ENCODE measurements around the gene HTR4. TPM values are rescaled to one million over a fixed set of nuclear protein-coding genes. Genes with fewer than 3 reads are reported as not detected.

Gene HTR4, protein sequence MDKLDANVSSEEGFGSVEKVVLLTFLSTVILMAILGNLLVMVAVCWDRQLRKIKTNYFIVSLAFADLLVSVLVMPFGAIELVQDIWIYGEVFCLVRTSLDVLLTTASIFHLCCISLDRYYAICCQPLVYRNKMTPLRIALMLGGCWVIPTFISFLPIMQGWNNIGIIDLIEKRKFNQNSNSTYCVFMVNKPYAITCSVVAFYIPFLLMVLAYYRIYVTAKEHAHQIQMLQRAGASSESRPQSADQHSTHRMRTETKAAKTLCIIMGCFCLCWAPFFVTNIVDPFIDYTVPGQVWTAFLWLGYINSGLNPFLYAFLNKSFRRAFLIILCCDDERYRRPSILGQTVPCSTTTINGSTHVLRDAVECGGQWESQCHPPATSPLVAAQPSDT
- total RNA-seq (2012; rRNA removed) (not detected in 2 replicates), polyA plus RNA-seq (2012; rRNA removed) (not detected in 2 replicates), Bru-seq, nascent RNA (percentile 2 among the genes with signal in this experiment), BruChase-seq, experiment 1, labeled RNA remaining after a 6-hour chase (percentile 1 among the genes with signal in this experiment), BruChase-seq, experiment 2, labeled RNA remaining after a 2-hour chase (percentile 2 among the genes with signal in this experiment)
- polyA plus RNA-seq (2012; cell fraction: cytosol; rRNA removed), result not detected in 2 replicates
- polyA plus RNA-seq (2012; cell fraction: nucleus; rRNA removed; ENCODE audit: low replicate concordance), result not detected in 2 replicates
- long read RNA-seq, result 0 reads

GRCh38 chr5:148653836-148654781, at the start of gene HTR4:
Gene HTR4 (minus strand): TSS chr5:148654527. CDS start chr5:148637014, 17,513 bp downstream.
- H2BK20ac ChIP-seq (ENCODE audit: low read depth, low read length), result no peak within 1 kb of the TSS
- H2BK5ac ChIP-seq (ENCODE audit: low read depth, low read length, poor library complexity, severe bottlenecking), result no peak within 1 kb of the TSS
- ChIA-PET CTCF (no interaction called here), POLR2A (ENCODE audit: unreplicated experiment) (no interaction called here)
- no peak within 1 kb of the TSS for H2BK120ac ChIP-seq (ENCODE audit: low read depth, low read length)
- no peak within 1 kb of the TSS for H3K18ac ChIP-seq (ENCODE audit: low read depth, low read length)
- in situ Hi-C loops (cut with MboI; ENCODE audit: low sequenced_read_pairs), result no loop called here
- ATAC-seq (ENCODE audit: low read depth) (no peak), DNase-seq (no peak)
- no peak within 1 kb of the TSS for H2AK5ac ChIP-seq (ENCODE audit: low read depth, low read length)
- BruUV-seq (replicated peaks), result no TSS peak
- 3% methylated on average over 42 of the region's 72 CpGs; no CpG with 5 or more reads in 1 of the 2 experiments for WGBS, 2 experiments (ENCODE audit: extremely low coverage in 2 of 2, insufficient read length in 1 of 2)
- no peak within 1 kb of the TSS for H3K9ac ChIP-seq (ENCODE audit: low read depth, low read length)
- dilution Hi-C loops (cut with HindIII; ENCODE audit: low sequenced_read_pairs, unreplicated experiment), result no loop called here
- no peaks in the 10 kb centered on the region for H3K9me1 ChIP-seq (ENCODE audit: insufficient read depth, low read length)
- H2AK9ac ChIP-seq (replicated peaks; ENCODE audit: low read depth, low read length, poor library complexity), result no peak within 1 kb of the TSS
- intact Hi-C loops (cut with micrococcal nuclease), result no loop called here
- no peak within 1 kb of the TSS for H3K4ac ChIP-seq (ENCODE audit: low read depth, low read length)
- no peaks in the 10 kb centered on the region for H3K36me3 ChIP-seq (ENCODE audit: control insufficient read depth, insufficient read depth, low read length)
- H4K8ac ChIP-seq (ENCODE audit: low read depth in 2 of 2, low read length in 2 of 2), result no peak within 1 kb of the TSS
- H2AFZ ChIP-seq (replicated peaks; ENCODE audit: low read length, poor library complexity), result no peak within 1 kb of the TSS
- H4K91ac ChIP-seq (ENCODE audit: insufficient read depth, low read depth, low read length), result no peak within 1 kb of the TSS
- H3K27ac ChIP-seq (ENCODE audit: insufficient read depth, low read length), result no peak within 1 kb of the TSS
- H4K5ac ChIP-seq (ENCODE audit: low read depth, low read length), result no peak within 1 kb of the TSS
- peaks cover 20% of the 10 kb centered on the region for H3K27me3 ChIP-seq (ENCODE audit: control insufficient read depth, insufficient read depth, low read length)
- H3K79me1 ChIP-seq (ENCODE audit: low read depth in 1 of 2, low read length in 2 of 2), result no peaks in the 10 kb centered on the region
- H3K4me1 ChIP-seq (ENCODE audit: control insufficient read depth, insufficient read depth, low read length), result no peaks in the 10 kb centered on the region
- no peak within 1 kb of the TSS for H3K14ac ChIP-seq (replicated peaks; ENCODE audit: low read depth, low read length)
- no peak within 1 kb of the TSS for H3K23ac ChIP-seq (ENCODE audit: low read depth, low read length)
- no peak for TF ChIP-seq RCOR1 (IDR thresholded peaks at IDR 0.05; ENCODE audit: insufficient replicate concordance, low read length)
- TF ChIP-seq CTCF (conservative IDR thresholded peaks at IDR 0.05; ENCODE audit: low read depth, low read length), result no peak
- no peaks in the 10 kb centered on the region for H4K20me1 ChIP-seq (ENCODE audit: insufficient read depth, low read length)
- H3K4me3 ChIP-seq (ENCODE audit: insufficient read depth, low read depth, low read length), result no peak within 1 kb of the TSS
- H2BK15ac ChIP-seq (ENCODE audit: low read depth, low read length), result no peak within 1 kb of the TSS
- H3K56ac ChIP-seq (ENCODE audit: extremely low read depth, insufficient read depth, low read length), result no peak within 1 kb of the TSS
- H3K9me3 ChIP-seq (ENCODE audit: control insufficient read depth, insufficient read depth, low read length), result no peaks in the 10 kb centered on the region
- no peak within 1 kb of the TSS for H3K4me2 ChIP-seq (ENCODE audit: low read depth, low read length)

Measured in IMR-90 (cell line).